Left ventricle myocardium inferior (tissue), 1 donor: Measurements from ENCODE around the gene FAM222B. TPM values are rescaled to one million over a fixed set of nuclear protein-coding genes. Genes with fewer than 3 reads are reported as not detected.
"Not testable (repeated sequence)": the region's sequence is repeated elsewhere in the genome, so short reads cannot be mapped to it uniquely, and the experiment has no call there.

ENCODE experiments used
- DNase-seq: peaks from one replicate; pipeline ENCODE4 v3.0.0-alpha.2; 2020
- H3K27ac ChIP-seq: fragments of 200-600 bp; replicated peaks from 2 replicates; pipeline ENCODE4 v1.8.0; 2021
- H3K27me3 ChIP-seq: fragments of 200-600 bp; 2 replicates; pipeline ENCODE4 v1.8.0; 2021; ENCODE audit warnings: low read depth
- H3K36me3 ChIP-seq: fragments of 200-600 bp; 2 replicates; pipeline ENCODE4 v1.8.0; 2021
- H3K4me1 ChIP-seq: fragments of 200-600 bp; 2 replicates; pipeline ENCODE4 v1.8.0; 2021
- H3K4me3 ChIP-seq: fragments of 200-600 bp; 2 replicates; pipeline ENCODE4 v1.8.0; 2021; ENCODE audit warnings: mild to moderate bottlenecking, moderate library complexity
- H3K9me3 ChIP-seq: fragments of 200-600 bp; replicated peaks from 2 replicates; pipeline ENCODE4 v1.8.0; 2021
- intact Hi-C: fragments of 100-400 bp; cut with micrococcal nuclease; formaldehyde crosslinking; loops from one replicate; pipeline ENCODE4 v1.11.0; 2022
- total RNA-seq: library from RNA; stranded (reverse); fragmentation: NEBNext Ultra II Directional; extraction: Animal tissue kit (Norgen Biotek cat#: 25700); gene quantifications from one replicate; pipeline ENCODE4 v1.2.1, GENCODE V29; 2021
- TF ChIP-seq, protein P1 (sequence below): fragments of 200-600 bp; IDR thresholded peaks from 2 replicates; pipeline ENCODE4 v1.8.0; 2021; ENCODE audit warnings: antibody characterized with exemption, mild to moderate bottlenecking, borderline replicate concordance
- donor health status: DM: no; HTN: yes; CAD: no; lungs with severe emphysema.

FAM222B gene
- total RNA-seq, 1 donor from 2014 or later = 17.5 TPM

DNA sequence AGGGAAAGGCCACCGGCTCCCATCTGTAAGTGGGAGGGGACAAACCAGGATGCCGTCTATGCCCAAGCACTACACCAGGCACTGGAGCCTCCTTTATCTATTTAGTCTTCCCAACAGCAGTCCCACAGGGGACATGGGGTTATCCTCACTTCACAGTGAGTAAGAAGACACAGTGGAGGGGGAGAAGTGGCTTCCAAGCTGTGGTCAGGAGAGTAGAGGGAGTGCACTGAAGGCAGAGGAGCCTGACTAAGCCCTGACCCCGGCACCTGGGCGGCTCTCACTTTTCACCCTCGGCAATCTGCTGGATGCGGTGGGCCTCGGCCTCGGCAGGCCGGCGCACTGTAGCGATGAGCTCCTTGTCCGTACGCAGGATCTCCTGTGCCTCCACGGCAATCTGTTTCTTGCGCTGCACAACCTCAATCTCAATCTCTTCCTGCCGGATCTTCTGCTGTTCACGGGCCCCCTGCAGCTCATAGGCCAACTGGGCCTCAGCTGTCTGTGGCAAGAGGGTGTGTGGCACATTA, 39.0 kb upstream of the FAM222B start:
- H3K27me3 ChIP-seq = no peaks in the 10 kb centered on the region

GRCh38 chr17:28880572-28880945, 38.0 kb upstream of the FAM222B start:
- Histone ChIP-seq H3K27me3 (no peaks in the 10 kb centered on the region), H3K4me3 (no peak overlapping the region), H3K36me3 (peaks cover 68% of the 10 kb centered on the region), H3K4me1 (peaks cover 18% of the 10 kb centered on the region), H3K9me3 (no peaks in the 10 kb centered on the region), H3K27ac (no peak overlapping the region)
- TF ChIP-seq, protein P1, sequence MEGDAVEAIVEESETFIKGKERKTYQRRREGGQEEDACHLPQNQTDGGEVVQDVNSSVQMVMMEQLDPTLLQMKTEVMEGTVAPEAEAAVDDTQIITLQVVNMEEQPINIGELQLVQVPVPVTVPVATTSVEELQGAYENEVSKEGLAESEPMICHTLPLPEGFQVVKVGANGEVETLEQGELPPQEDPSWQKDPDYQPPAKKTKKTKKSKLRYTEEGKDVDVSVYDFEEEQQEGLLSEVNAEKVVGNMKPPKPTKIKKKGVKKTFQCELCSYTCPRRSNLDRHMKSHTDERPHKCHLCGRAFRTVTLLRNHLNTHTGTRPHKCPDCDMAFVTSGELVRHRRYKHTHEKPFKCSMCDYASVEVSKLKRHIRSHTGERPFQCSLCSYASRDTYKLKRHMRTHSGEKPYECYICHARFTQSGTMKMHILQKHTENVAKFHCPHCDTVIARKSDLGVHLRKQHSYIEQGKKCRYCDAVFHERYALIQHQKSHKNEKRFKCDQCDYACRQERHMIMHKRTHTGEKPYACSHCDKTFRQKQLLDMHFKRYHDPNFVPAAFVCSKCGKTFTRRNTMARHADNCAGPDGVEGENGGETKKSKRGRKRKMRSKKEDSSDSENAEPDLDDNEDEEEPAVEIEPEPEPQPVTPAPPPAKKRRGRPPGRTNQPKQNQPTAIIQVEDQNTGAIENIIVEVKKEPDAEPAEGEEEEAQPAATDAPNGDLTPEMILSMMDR = no peak
- no peak for DNase-seq
- intact Hi-C loops = no loop called here

More for the DNA sequence above, 39.0 kb upstream of the FAM222B start:
- Histone ChIP-seq H3K9me3 (no peaks in the 10 kb centered on the region), H3K36me3 (peaks cover 70% of the 10 kb centered on the region), H3K4me1 (peaks cover 19% of the 10 kb centered on the region), H3K27ac (no peak overlapping the region), H3K4me3 (no peak overlapping the region)
- intact Hi-C loops = no loop called here
- DNase-seq = no peak
- TF ChIP-seq, protein P1 = no peak

GRCh38 chr17:28879886-28880571, 37.4 kb upstream of the FAM222B start:
- TF ChIP-seq, protein P1 = no peak
- Histone ChIP-seq H3K9me3 (no peaks in the 10 kb centered on the region), H3K36me3 (peaks cover 62% of the 10 kb centered on the region), H3K27ac (no peak overlapping the region), H3K4me3 (no peak overlapping the region), H3K4me1 (peaks cover 13% of the 10 kb centered on the region), H3K27me3 (no peaks in the 10 kb centered on the region)
- intact Hi-C loops = no loop called here
- no peak for DNase-seq

DNA sequence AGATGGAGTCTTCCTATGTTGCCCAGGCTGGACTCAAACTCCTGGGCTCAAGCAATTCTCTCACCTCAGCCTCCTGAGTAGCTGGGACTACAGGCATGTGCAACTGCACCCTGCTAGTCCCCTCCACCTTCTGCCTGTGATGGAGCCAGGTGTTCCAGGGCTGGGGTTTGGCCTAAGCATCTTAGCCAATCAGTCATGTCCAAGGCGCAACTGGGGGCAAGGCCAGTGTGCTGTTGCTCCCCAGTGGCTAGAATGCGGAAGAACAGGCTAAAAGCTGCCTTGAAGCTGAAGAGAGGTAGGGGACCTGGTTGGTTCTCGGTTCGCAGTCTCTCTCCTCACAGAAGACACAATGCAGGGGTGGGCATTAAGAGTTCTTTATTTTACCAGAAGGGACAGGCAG, 36.4 kb upstream of the FAM222B start:
- TF ChIP-seq, protein P1 = no peak
- Histone ChIP-seq H3K27me3 (no peaks in the 10 kb centered on the region), H3K27ac (no peak overlapping the region), H3K4me1 (peaks cover 7% of the 10 kb centered on the region), H3K36me3 (peaks cover 53% of the 10 kb centered on the region), H3K9me3 (no peaks in the 10 kb centered on the region), H3K4me3 (no peak overlapping the region)
- intact Hi-C loops = no loop called here
- DNase-seq = no peak

- DNase-seq = no peak
- no peaks in the 10 kb centered on the region for H3K27me3 ChIP-seq
- H3K4me3 ChIP-seq = no peak overlapping the region
- no peak overlapping the region for H3K27ac ChIP-seq
- H3K36me3 ChIP-seq = peaks cover 48% of the 10 kb centered on the region
- intact Hi-C loops = no loop called here
- TF ChIP-seq, protein P1 = no peak
- H3K4me1 ChIP-seq = peaks cover 7% of the 10 kb centered on the region
- H3K9me3 ChIP-seq = no peaks in the 10 kb centered on the region
These were observed 35.7 kb upstream of the FAM222B start for GRCh38 chr17:28878158-28878910.

DNA sequence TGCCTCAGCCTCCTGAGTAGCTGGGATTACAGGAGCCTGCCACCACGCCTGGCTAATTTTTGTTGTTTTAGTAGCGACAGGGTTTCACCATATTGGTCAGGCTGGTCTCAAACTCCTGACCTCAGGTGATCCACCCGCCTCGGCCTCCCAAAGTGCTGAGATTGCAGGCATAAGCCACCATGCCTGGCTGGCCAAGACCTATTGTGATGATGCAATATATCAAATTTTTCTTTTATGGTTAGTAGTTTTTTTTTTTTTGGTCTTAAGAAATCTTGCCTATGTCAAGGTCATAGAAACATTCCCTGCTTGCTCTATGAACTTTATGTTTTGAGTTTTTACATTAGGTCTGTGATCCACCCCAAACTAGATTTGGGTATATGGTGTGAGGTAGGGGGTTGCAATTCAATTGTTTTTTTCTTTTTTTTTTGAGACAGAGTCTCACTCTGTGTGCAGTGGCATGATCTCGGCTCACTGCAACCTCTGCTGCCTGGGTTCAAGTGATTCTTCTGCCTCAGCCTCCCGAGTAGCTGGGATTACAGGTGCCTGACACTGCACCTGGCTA, 34.6 kb upstream of the FAM222B start:
- H3K27me3 ChIP-seq, DNase-seq, H3K9me3 ChIP-seq, H3K4me1 ChIP-seq, H3K27ac ChIP-seq, intact Hi-C loops, H3K4me3 ChIP-seq: not testable (repeated sequence)
- H3K36me3 ChIP-seq = peaks cover 37% of the 10 kb centered on the region
